ENCODE data around the gene DGCR6. TPM values are rescaled to one million over a fixed set of nuclear protein-coding genes. Genes with fewer than 3 reads are reported as not detected.
"Not testable (repeated sequence)": the region's sequence is repeated elsewhere in the genome, so short reads cannot be mapped to it uniquely, and the experiment has no call there.

The DGCR6 gene
- total and polyA plus RNA-seq, 2 donors (not counting 1 experiment from before 2014, with no cell fraction given): 0.56 to 0.83 TPM

GRCh38 chr22:18956956-18957355 lies 50.8 kb downstream of the DGCR6 start:
- H3K9me3 ChIP-seq (ENCODE audit: control insufficient read depth, insufficient read depth, low read depth, low read length); H2AFZ ChIP-seq (ENCODE audit: low read length); DNase-seq (ENCODE audit: low read depth in 2 of 2); H3K79me2 ChIP-seq (ENCODE audit: control insufficient read depth, insufficient read depth, low read length); H3K4me3 ChIP-seq (replicated peaks in 1 of 4; ENCODE audit: control extremely low read depth in 1 of 4, insufficient read depth in 1 of 4, low read depth in 3 of 4, low read length in 4 of 4); H3K4me1 ChIP-seq (ENCODE audit: control insufficient read depth, extremely low read depth, insufficient read depth, low read length); H3K27ac ChIP-seq (ENCODE audit: insufficient read depth, low read length); H3K27me3 ChIP-seq (ENCODE audit: control insufficient read depth, insufficient read depth, low read length); H3K4me2 ChIP-seq (ENCODE audit: extremely low read depth, insufficient read depth, low read length); H4K20me1 ChIP-seq (ENCODE audit: control insufficient read depth, extremely low read depth, insufficient read depth, low read length); H3K9ac ChIP-seq (ENCODE audit: insufficient read depth, low read length); H3K36me3 ChIP-seq (ENCODE audit: control insufficient read depth, insufficient read depth, low read length): not testable (repeated sequence)

DNA sequence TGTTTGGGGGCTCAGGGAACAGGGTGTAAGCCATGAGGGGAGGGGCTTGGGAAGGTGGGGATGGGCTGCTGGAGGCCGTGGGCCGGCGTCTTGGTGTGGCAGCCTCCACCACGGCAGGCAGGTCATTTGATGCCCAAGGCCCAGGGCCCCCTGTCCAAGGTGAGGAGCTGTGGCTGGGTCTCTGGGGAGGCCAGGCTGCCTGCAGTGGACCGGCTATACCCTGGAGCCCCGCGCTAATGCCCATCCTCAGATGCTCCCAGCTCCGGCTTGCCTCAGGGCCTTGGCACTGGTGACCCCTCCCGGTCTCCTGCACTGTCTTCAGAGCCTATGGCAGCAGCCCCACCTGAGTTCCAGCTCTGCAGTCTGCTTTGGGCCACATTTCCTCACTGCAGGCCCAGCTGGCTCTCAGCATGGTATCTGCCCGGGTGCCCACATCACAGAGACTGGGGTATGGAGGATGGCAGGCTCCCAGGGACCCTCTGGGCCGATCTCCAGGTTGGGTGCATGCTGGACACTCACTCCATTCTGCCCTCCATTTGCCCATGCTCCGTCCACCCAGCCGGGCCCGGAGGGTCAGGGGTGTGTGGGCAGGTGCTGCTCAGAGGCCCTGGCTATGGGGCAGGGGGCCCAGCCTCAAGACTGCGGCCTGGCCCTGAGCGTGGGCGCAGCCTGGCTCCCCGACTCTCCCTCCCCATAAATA lies 51.7 kb downstream of the DGCR6 start:
- H3K9me3 ChIP-seq (ENCODE audit: control insufficient read depth, insufficient read depth, low read depth, low read length); H3K4me3 ChIP-seq (replicated peaks in 1 of 4; ENCODE audit: control extremely low read depth in 1 of 4, insufficient read depth in 1 of 4, low read depth in 3 of 4, low read length in 4 of 4); H4K20me1 ChIP-seq (ENCODE audit: control insufficient read depth, extremely low read depth, insufficient read depth, low read length); H3K4me2 ChIP-seq (ENCODE audit: extremely low read depth, insufficient read depth, low read length); H3K4me1 ChIP-seq (ENCODE audit: control insufficient read depth, extremely low read depth, insufficient read depth, low read length); H3K27ac ChIP-seq (ENCODE audit: insufficient read depth, low read length); H3K36me3 ChIP-seq (ENCODE audit: control insufficient read depth, insufficient read depth, low read length); H3K27me3 ChIP-seq (ENCODE audit: control insufficient read depth, insufficient read depth, low read length); H3K9ac ChIP-seq (ENCODE audit: insufficient read depth, low read length); DNase-seq (ENCODE audit: low read depth in 2 of 2); H2AFZ ChIP-seq (ENCODE audit: low read length); H3K79me2 ChIP-seq (ENCODE audit: control insufficient read depth, insufficient read depth, low read length): not testable (repeated sequence)

- not testable (repeated sequence) for H3K27ac ChIP-seq (ENCODE audit: insufficient read depth, low read length); H3K79me2 ChIP-seq (ENCODE audit: control insufficient read depth, insufficient read depth, low read length); H3K4me3 ChIP-seq (replicated peaks in 1 of 4; ENCODE audit: control extremely low read depth in 1 of 4, insufficient read depth in 1 of 4, low read depth in 3 of 4, low read length in 4 of 4); H3K4me2 ChIP-seq (ENCODE audit: extremely low read depth, insufficient read depth, low read length); H3K9me3 ChIP-seq (ENCODE audit: control insufficient read depth, insufficient read depth, low read depth, low read length); H3K36me3 ChIP-seq (ENCODE audit: control insufficient read depth, insufficient read depth, low read length); H2AFZ ChIP-seq (ENCODE audit: low read length); H3K27me3 ChIP-seq (ENCODE audit: control insufficient read depth, insufficient read depth, low read length); H3K4me1 ChIP-seq (ENCODE audit: control insufficient read depth, extremely low read depth, insufficient read depth, low read length); H4K20me1 ChIP-seq (ENCODE audit: control insufficient read depth, extremely low read depth, insufficient read depth, low read length); H3K9ac ChIP-seq (ENCODE audit: insufficient read depth, low read length)
- DNase-seq (ENCODE audit: low read depth in 2 of 2): peak in 1 of 2 donors; percentile 35
These were observed 52.2 kb downstream of the DGCR6 start for GRCh38 chr22:18958321-18958705.

GRCh38 chr22:18958738-18959137 lies 52.6 kb downstream of the DGCR6 start:
- H3K4me2 ChIP-seq (ENCODE audit: extremely low read depth, insufficient read depth, low read length); H3K9me3 ChIP-seq (ENCODE audit: control insufficient read depth, insufficient read depth, low read depth, low read length); H3K79me2 ChIP-seq (ENCODE audit: control insufficient read depth, insufficient read depth, low read length); H3K4me1 ChIP-seq (ENCODE audit: control insufficient read depth, extremely low read depth, insufficient read depth, low read length); H3K27ac ChIP-seq (ENCODE audit: insufficient read depth, low read length); H3K4me3 ChIP-seq (replicated peaks in 1 of 4; ENCODE audit: control extremely low read depth in 1 of 4, insufficient read depth in 1 of 4, low read depth in 3 of 4, low read length in 4 of 4); H2AFZ ChIP-seq (ENCODE audit: low read length); H3K27me3 ChIP-seq (ENCODE audit: control insufficient read depth, insufficient read depth, low read length); H4K20me1 ChIP-seq (ENCODE audit: control insufficient read depth, extremely low read depth, insufficient read depth, low read length); H3K9ac ChIP-seq (ENCODE audit: insufficient read depth, low read length); H3K36me3 ChIP-seq (ENCODE audit: control insufficient read depth, insufficient read depth, low read length): not testable (repeated sequence)
- peak in 1 of 2 donors; percentile 88 for DNase-seq (ENCODE audit: low read depth in 2 of 2)

DNA sequence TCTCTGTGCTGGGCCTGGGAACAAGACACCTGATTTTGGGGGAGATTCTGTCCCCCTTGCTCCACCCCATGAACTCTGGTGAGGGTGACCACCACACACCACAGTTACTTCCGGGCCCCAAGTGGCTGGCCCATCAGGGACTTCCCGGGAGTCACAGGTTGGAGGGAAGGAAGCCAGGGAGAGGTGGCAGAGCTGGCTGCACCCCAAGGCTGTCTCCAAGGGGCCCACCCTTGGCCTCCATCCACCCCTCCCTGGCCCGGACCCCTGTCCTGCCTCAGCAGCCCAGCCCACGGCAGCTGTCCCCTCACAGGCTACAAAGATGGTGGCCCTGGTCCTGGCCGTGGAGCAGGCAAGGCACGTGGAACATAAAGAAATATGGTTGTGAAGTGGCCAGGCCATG lies 53.1 kb downstream of the DGCR6 start:
- DNase-seq (ENCODE audit: low read depth in 2 of 2); H3K4me2 ChIP-seq (ENCODE audit: extremely low read depth, insufficient read depth, low read length); H3K4me1 ChIP-seq (ENCODE audit: control insufficient read depth, extremely low read depth, insufficient read depth, low read length); H2AFZ ChIP-seq (ENCODE audit: low read length); H3K9ac ChIP-seq (ENCODE audit: insufficient read depth, low read length); H3K4me3 ChIP-seq (replicated peaks in 1 of 4; ENCODE audit: control extremely low read depth in 1 of 4, insufficient read depth in 1 of 4, low read depth in 3 of 4, low read length in 4 of 4); H3K36me3 ChIP-seq (ENCODE audit: control insufficient read depth, insufficient read depth, low read length); H3K27me3 ChIP-seq (ENCODE audit: control insufficient read depth, insufficient read depth, low read length); H3K27ac ChIP-seq (ENCODE audit: insufficient read depth, low read length); H4K20me1 ChIP-seq (ENCODE audit: control insufficient read depth, extremely low read depth, insufficient read depth, low read length); H3K79me2 ChIP-seq (ENCODE audit: control insufficient read depth, insufficient read depth, low read length); H3K9me3 ChIP-seq (ENCODE audit: control insufficient read depth, insufficient read depth, low read depth, low read length): not testable (repeated sequence)

DNA sequence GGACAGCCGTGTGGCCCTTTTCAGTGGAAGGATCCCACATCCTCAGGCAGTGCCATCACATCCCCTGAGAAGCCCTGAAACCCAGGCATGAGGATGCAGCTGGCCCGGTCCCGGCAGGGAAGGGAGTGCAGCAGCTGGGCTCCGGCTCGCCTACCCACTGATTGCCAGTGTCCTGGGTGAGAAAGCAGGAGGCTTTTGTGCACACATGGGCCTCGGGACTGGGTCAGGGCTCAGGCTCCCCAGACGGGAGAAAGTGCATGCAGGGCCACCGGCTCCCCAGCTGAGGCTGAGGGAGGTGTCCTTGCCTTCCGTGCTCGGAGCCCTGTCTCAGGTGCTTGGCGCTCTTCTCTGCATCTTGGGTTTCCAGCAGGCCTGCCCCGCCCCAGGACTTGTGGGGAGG lies 53.6 kb downstream of the DGCR6 start:
- not testable (repeated sequence) for DNase-seq (ENCODE audit: low read depth in 2 of 2); H3K79me2 ChIP-seq (ENCODE audit: control insufficient read depth, insufficient read depth, low read length); H3K4me1 ChIP-seq (ENCODE audit: control insufficient read depth, extremely low read depth, insufficient read depth, low read length); H3K4me3 ChIP-seq (replicated peaks in 1 of 4; ENCODE audit: control extremely low read depth in 1 of 4, insufficient read depth in 1 of 4, low read depth in 3 of 4, low read length in 4 of 4); H3K27ac ChIP-seq (ENCODE audit: insufficient read depth, low read length); H3K36me3 ChIP-seq (ENCODE audit: control insufficient read depth, insufficient read depth, low read length); H2AFZ ChIP-seq (ENCODE audit: low read length); H3K27me3 ChIP-seq (ENCODE audit: control insufficient read depth, insufficient read depth, low read length); H4K20me1 ChIP-seq (ENCODE audit: control insufficient read depth, extremely low read depth, insufficient read depth, low read length); H3K9ac ChIP-seq (ENCODE audit: insufficient read depth, low read length); H3K9me3 ChIP-seq (ENCODE audit: control insufficient read depth, insufficient read depth, low read depth, low read length); H3K4me2 ChIP-seq (ENCODE audit: extremely low read depth, insufficient read depth, low read length)

DNA sequence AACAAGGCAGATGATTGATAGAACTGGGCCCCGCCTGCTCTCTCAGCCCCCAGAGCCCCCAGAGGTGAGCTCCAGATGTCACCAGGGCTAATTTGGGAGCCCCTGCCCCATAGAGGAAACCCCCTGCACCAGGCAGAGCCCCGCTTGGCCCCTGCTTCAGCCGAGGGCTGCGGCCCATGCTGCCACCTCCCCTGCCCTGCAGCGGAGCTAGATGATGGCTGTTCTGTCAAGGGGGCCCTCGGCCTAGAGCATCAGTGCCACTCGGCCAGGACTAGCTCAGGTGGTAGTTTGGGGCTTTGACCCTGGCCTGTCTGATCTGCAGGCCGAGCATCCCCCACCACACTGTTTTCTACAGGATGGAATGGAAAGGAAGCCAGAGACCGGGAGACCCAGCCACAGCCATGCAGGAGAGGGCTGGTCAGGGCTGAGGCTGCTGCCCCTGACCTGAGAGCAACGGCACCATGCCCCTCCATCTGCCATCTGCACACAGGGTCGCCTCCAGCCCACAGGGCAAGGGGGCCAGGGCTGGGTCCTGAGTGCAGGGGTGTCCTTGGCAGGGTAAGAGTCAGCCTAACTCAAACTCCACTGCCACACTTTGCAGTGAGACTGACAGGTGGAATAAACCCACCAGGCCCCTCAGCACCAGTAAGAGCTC lies 54.2 kb downstream of the DGCR6 start:
- H3K36me3 ChIP-seq (ENCODE audit: control insufficient read depth, insufficient read depth, low read length); DNase-seq (ENCODE audit: low read depth in 2 of 2): not testable (repeated sequence)

More for the DNA sequence above, 54.2 kb downstream of the DGCR6 start:
- H3K4me1 ChIP-seq (ENCODE audit: control insufficient read depth, extremely low read depth, insufficient read depth, low read length); H3K9ac ChIP-seq (ENCODE audit: insufficient read depth, low read length); H3K4me2 ChIP-seq (ENCODE audit: extremely low read depth, insufficient read depth, low read length); H3K27me3 ChIP-seq (ENCODE audit: control insufficient read depth, insufficient read depth, low read length); H2AFZ ChIP-seq (ENCODE audit: low read length); H3K9me3 ChIP-seq (ENCODE audit: control insufficient read depth, insufficient read depth, low read depth, low read length); H3K4me3 ChIP-seq (replicated peaks in 1 of 4; ENCODE audit: control extremely low read depth in 1 of 4, insufficient read depth in 1 of 4, low read depth in 3 of 4, low read length in 4 of 4); H3K27ac ChIP-seq (ENCODE audit: insufficient read depth, low read length); H3K79me2 ChIP-seq (ENCODE audit: control insufficient read depth, insufficient read depth, low read length); H4K20me1 ChIP-seq (ENCODE audit: control insufficient read depth, extremely low read depth, insufficient read depth, low read length): not testable (repeated sequence)

All from fibroblast of lung (primary cell).